HUES48 (cell line): ENCODE results near the gene GPR39.

ENCODE experiments used
- H3K27ac ChIP-seq: one replicate; pipeline ENCODE4 v1.7.0; 2013; ENCODE audit warnings: low read depth, low read length, inconsistent platforms
- H3K27me3 ChIP-seq: 2 replicates; pipeline ENCODE4 v1.6.1; 2013; ENCODE audit warnings: mild to moderate bottlenecking, low read length; ENCODE audit not compliant: control insufficient read depth, insufficient read depth
- H3K36me3 ChIP-seq: 2 replicates; pipeline ENCODE4 v1.6.1; 2013; ENCODE audit warnings: low read length; ENCODE audit not compliant: control insufficient read depth, insufficient read depth
- H3K4me1 ChIP-seq: 2 replicates; pipeline ENCODE4 v1.6.1; 2013; ENCODE audit warnings: mild to moderate bottlenecking, low read length; ENCODE audit not compliant: control insufficient read depth, insufficient read depth
- H3K4me3 ChIP-seq: 2 replicates; pipeline ENCODE4 v1.5.1; 2013; ENCODE audit warnings: mild to moderate bottlenecking, low read depth, low read length
- H3K9ac ChIP-seq: 2 replicates; pipeline ENCODE4 v1.6.1; 2013; ENCODE audit warnings: mild to moderate bottlenecking, low read depth, low read length, moderate library complexity
- H3K9me3 ChIP-seq: 2 replicates; pipeline ENCODE4 v1.6.1; 2013; ENCODE audit warnings: low read length; ENCODE audit not compliant: control insufficient read depth, insufficient read depth

The GPR39 gene

DNA sequence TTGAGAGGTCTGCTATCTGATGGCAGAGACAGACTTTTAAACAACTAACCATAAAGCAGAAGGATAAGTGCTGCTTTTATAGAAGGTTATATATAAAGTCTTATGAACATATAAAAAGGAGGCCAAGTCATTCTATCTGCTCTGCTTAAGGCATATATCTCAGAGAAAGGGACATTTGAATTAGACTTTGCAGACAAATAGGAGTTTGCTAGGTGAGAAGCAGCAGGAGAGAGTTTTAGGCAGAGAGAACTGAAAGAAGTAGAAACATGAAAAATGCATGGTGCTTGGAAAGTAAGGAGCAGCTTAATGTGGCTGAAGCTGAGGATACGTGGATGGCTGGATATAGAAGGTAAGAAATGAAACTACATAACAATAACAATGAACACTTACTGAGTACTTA is 188.0 kb downstream of the GPR39 start:
- no peak overlapping the region for H3K4me3 ChIP-seq
- no peaks in the 10 kb centered on the region for H3K36me3 ChIP-seq
- H3K4me1 ChIP-seq, result peaks cover 11% of the 10 kb centered on the region
- no peaks in the 10 kb centered on the region for H3K27me3 ChIP-seq
- no peak overlapping the region for H3K9ac ChIP-seq
- no peaks in the 10 kb centered on the region for H3K9me3 ChIP-seq
- H3K27ac ChIP-seq, result no peak overlapping the region

DNA sequence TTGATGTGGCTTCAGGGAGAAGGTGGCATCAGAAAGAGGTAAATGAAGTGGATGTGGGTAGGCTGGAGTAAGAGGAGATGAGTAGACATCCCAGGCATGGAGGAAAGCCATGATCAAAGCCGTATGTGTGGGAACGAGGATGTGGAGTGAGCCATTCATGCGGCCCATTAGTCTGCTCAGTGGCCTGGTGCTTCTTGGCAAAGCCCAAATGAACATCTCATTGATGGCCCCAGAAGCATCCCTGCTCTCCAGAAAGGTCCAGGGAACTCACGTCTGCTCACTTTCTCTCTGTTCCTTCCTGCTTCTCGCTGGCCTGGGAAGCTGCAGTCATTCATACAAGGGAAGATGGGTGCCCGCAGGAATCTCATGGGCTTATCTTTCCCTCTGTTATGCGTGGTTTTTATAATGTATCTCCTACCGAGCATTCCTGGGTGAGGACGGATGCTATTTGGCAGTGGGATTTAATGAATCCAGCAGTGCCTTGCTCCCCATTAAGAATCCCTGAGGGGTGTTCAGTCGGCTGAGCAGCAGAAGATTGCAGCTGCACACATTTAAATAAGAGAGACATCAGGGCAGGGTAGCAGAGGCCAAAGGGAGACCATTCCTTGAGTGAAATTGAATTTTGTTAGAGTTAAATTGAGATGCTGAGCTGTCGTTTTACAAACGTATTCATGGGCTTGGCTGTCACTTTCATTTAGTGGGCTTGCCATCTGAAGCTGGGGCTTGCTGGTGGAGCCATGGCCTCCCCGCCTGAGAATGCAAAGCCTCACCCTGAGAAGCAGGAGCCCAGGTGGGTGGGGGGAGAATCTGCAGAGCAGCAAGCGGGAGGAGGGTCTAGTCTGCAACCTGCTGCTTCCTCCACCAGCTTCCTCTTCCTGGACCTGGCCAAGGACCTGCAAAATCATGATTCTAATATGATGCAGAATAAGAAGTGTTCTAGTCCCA is 188.9 kb downstream of the GPR39 start:
- Histone ChIP-seq H3K27me3 (no peaks in the 10 kb centered on the region), H3K4me3 (no peak overlapping the region), H3K27ac (peak overlapping the region; percentile 18), H3K9ac (no peak overlapping the region), H3K36me3 (no peaks in the 10 kb centered on the region), H3K9me3 (no peaks in the 10 kb centered on the region), H3K4me1 (peaks cover 11% of the 10 kb centered on the region)

DNA sequence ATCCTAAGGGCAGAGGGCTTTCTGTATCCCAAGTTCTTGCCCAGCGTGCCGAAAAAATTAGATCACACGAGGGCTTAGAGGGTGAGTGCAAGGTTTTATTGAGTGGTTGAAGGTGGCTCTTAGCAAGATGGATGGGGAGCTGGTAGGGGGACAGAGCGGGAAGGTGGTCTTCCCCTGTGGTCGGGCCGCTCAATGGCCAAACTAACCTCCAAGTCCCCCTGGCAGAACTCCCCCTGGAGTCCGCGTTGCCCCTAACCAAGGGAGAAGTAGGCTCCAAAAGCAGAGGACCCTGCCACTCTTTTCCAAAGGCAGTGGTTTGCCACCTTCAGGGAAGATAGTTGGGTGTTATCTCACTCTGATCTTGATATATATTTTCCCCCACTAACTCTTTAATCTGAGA is 190.0 kb downstream of the GPR39 start:
- Histone ChIP-seq H3K4me1 (peaks cover 11% of the 10 kb centered on the region), H3K4me3 (no peak overlapping the region), H3K36me3 (no peaks in the 10 kb centered on the region), H3K9me3 (no peaks in the 10 kb centered on the region), H3K27me3 (no peaks in the 10 kb centered on the region), H3K9ac (no peak overlapping the region), H3K27ac (no peak overlapping the region)

DNA sequence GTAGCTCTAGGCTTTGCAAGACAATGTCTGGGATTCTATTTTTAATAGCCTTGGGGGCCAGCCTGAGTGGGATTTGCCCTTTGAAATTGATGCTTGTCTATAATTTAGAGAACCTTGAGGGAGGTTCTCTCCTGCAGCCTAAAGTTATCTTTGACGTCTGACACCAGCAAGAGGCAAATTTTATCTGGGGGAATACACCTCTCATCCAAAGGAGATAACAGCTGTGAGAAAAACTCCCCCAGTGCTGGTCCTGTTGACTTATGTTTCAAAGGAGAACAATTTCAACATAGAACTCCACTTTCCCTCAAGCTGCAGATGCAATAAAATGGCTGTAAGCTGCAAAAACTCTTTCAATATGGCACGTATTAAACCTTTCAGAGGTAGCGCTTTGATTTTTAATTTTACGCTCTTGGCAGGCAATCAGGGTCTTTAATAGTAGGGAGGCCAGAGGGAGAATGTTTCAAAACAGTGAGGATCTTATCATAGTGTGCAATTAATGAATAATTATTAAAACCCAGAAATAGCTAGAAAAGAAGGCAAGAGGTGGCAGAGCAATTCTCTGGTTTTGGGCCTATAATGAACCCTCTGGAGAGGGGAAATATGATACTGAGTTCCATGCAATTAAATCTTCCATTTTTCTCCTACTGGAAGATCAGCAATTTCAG is 191.0 kb downstream of the GPR39 start:
- Histone ChIP-seq H3K9ac (no peak overlapping the region), H3K27me3 (no peaks in the 10 kb centered on the region), H3K4me3 (no peak overlapping the region), H3K36me3 (no peaks in the 10 kb centered on the region), H3K27ac (no peak overlapping the region), H3K4me1 (peaks cover 11% of the 10 kb centered on the region), H3K9me3 (no peaks in the 10 kb centered on the region)

DNA sequence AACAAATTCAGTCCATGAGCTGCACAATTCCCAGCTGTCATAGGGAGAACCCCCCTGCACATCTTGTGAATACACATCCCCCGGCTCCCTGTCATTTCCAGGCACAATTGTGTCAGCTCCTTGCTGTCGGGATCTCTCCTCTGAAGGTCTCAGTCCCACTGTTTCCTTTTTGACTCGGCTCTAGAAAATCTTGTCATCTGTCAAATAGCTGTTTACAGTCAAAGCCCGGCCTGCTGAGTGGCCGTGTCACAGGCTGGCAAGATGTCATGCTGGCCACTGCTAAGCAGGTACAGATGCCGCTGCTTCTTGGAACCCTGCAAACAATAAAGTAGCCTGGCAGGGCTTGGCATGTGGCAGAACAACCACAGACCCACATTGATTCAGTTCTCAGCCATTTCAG is 191.7 kb downstream of the GPR39 start:
- H3K4me1 ChIP-seq, result peaks cover 11% of the 10 kb centered on the region
- H3K9ac ChIP-seq, result no peak overlapping the region
- no peak overlapping the region for H3K4me3 ChIP-seq
- H3K9me3 ChIP-seq, result no peaks in the 10 kb centered on the region
- no peaks in the 10 kb centered on the region for H3K27me3 ChIP-seq
- no peaks in the 10 kb centered on the region for H3K36me3 ChIP-seq
- H3K27ac ChIP-seq, result no peak overlapping the region

DNA sequence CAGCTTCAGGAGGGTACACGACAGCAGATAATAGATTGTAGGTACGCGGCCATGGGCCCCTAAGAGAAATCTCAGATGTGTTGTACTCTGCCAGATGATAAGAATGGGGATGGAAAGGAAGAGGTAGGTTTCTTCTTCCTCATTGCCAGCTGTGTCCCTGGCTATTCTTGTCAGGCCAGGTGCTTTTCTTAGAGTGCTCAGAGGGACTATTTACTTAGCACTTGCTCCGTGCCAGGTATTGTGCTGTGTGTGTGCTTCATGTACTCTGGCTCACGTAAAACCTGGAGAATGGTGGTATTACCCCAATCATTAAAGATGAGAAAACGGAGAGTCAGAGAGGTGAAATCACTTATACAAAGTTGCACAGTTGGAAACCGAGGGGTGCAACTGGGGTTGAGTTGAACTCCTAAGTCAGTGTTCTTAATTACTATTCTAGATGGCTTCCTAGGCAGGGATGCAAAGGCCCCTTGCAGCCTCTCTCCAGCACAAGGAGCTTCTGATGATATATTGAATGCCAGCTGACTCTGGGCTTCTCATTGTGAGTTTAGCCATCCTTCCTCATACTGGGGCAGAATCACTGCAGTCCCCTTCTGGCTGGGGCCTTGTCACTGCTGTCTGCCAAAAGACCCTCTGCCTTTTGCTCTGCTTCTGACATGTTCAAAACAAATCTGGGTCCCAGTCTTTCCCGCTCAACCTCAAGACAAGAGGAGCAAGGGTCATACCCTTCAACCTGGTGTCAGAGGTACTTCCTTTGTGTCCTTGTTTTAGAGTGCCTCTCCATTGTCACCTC is 192.7 kb downstream of the GPR39 start:
- Histone ChIP-seq H3K27me3 (no peaks in the 10 kb centered on the region), H3K9me3 (no peaks in the 10 kb centered on the region), H3K36me3 (no peaks in the 10 kb centered on the region), H3K27ac (no peak overlapping the region), H3K4me1 (peaks cover 11% of the 10 kb centered on the region), H3K9ac (no peak overlapping the region), H3K4me3 (no peak overlapping the region)

DNA sequence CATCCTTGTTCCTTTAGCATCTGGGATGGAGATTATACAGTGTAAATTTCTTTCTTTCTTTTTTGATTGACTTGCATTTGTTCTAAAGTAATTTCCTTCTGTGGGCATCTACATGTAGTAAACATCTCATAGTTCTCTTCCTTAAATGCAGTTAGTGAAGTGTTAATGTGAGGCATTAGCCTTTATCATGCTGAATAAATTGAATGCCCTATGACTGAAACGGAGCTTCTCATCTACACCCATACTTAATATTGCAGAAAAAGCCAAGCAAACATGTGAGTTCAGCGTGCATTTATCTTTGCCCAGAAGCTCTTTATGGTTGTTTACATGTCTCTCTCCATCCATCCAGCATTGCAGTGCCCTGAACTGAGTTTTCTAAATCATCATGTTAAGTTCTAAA is 195.1 kb downstream of the GPR39 start:
- no peaks in the 10 kb centered on the region for H3K36me3 ChIP-seq
- no peaks in the 10 kb centered on the region for H3K27me3 ChIP-seq
- H3K27ac ChIP-seq, result no peak overlapping the region
- no peak overlapping the region for H3K9ac ChIP-seq
- H3K9me3 ChIP-seq, result no peaks in the 10 kb centered on the region
- H3K4me3 ChIP-seq, result no peak overlapping the region
- peaks cover 5% of the 10 kb centered on the region for H3K4me1 ChIP-seq

DNA sequence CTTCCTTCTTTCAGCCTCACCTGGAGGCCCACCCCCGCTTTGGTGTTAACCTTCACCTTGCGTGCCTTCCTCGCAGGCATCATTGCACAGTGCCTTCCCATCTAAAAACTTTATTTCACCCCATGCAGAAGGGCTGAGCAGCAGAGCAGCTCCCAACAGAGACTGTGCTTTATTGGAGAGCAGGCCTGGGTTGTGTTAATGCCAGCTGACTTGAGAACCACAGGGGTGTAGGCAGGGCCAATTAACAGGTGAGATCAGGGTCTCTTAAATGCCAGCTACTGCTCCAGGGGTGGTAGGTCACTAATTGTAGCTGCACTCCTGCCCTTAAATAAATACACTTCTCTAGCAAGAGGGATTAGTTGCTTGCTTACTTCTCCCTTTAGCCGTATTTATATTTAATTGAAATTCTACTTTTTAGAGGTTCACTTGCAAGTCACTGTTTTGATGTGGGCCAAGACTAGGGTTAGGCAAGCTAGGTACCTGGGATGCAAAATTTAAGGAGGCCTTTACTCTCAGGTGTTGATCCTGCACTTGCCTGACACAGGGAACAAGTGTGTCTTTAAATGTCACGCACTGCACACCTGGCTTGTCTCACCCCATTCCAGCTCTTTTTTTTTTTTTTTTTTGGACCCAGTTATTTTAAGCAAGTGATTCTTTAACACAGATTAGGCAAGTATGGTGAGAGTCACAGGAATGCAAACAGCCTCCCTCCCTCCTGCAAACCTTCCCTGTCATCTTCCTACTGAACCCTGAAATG is 198.9 kb downstream of the GPR39 start:
- H3K9ac ChIP-seq, result no peak overlapping the region
- H3K27ac ChIP-seq, result no peak overlapping the region
- peaks cover 5% of the 10 kb centered on the region for H3K4me1 ChIP-seq
- H3K4me3 ChIP-seq, result no peak overlapping the region
- no peaks in the 10 kb centered on the region for H3K36me3 ChIP-seq
- no peaks in the 10 kb centered on the region for H3K27me3 ChIP-seq
- H3K9me3 ChIP-seq, result no peaks in the 10 kb centered on the region

DNA sequence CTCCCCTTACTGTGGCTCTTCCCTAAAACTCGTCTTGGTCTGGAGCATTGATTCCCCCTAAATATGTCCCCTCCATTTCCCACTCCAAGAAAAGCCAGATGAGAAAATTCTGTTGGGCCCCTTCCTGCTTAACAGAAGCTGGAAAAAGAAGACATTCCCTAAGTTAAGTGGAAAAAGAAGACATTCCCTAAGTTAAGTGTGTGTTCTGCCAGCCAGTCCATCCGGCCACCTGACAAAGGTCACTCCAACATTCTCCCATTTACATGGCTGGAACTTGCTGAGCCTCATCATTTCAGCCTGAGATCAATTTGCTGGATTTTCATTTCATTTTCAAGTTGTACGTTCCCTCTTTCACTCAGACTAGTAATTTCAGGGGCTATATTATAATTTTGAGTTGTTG is 201.4 kb downstream of the GPR39 start:
- Histone ChIP-seq H3K9me3 (no peaks in the 10 kb centered on the region), H3K36me3 (no peaks in the 10 kb centered on the region), H3K27me3 (no peaks in the 10 kb centered on the region), H3K27ac (no peak overlapping the region), H3K4me1 (peaks cover 5% of the 10 kb centered on the region; the same call in 1 of the 2 replicates), H3K9ac (no peak overlapping the region), H3K4me3 (no peak overlapping the region)

DNA sequence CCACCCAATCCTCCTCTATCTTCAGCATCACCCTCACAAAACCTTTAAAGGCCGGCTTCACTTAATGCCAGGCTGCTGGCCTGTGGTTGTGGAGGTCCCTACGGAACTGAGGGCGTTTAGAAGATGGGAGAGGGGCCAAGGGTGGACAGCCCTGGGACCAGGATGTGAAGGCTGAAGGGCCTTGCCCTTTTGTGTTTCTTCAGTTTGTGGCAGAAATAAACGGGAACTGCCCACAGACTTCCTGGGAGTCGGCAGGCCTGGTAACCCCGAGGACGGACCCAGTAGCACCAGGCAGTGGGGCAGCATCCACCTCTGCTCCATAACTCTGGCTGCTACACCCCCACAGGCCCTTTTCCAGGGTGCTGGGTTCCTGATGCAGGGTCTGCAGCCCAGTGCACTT is 202.1 kb downstream of the GPR39 start:
- H3K4me1 ChIP-seq, result peaks cover 12% of the 10 kb centered on the region; the same call in 1 of the 2 replicates
- H3K27ac ChIP-seq, result no peak overlapping the region
- H3K36me3 ChIP-seq, result no peaks in the 10 kb centered on the region
- H3K4me3 ChIP-seq, result no peak overlapping the region
- H3K9me3 ChIP-seq, result no peaks in the 10 kb centered on the region
- no peaks in the 10 kb centered on the region for H3K27me3 ChIP-seq
- H3K9ac ChIP-seq, result no peak overlapping the region
